BE2C (cell line): ENCODE results near the gene PTPRE.

Experiments
- DNase-seq: peaks from one replicate; pipeline ENCODE4 v3.0.0-alpha.2; 2020
- H3K27me3 ChIP-seq: fragments of 250-450 bp; sonication (Bioruptor Pico); 2 replicates; pipeline ENCODE4 v1.5.1; 2020; ENCODE audit warnings: mild to moderate bottlenecking
- H3K36me3 ChIP-seq: fragments of 250-450 bp; sonication (Bioruptor Pico); 2 replicates; pipeline ENCODE4 v1.5.1; 2020; ENCODE audit warnings: mild to moderate bottlenecking
- H3K4me1 ChIP-seq: fragments of 250-450 bp; sonication (Bioruptor Pico); 2 replicates; pipeline ENCODE4 v1.5.1; 2020
- H3K4me3 ChIP-seq: 2 replicates; pipeline ENCODE4 v1.5.1; 2011; ENCODE audit warnings: low read depth, low read length
- H3K9me3 ChIP-seq: fragments of 250-450 bp; sonication (Bioruptor Pico); 2 replicates; pipeline ENCODE4 v1.5.1; 2020
- CTCF ChIP-seq: IDR thresholded peaks from 2 replicates; pipeline ENCODE4 v1.5.1; 2012; ENCODE audit warnings: mild to moderate bottlenecking, low read depth, low read length

Gene PTPRE

GRCh38 chr10:127997937-127998336, 91.0 kb downstream of the PTPRE start:
- DNase-seq, result peak; percentile 19

GRCh38 chr10:127998501-127999144, 91.7 kb downstream of the PTPRE start:
- no peaks in the 10 kb centered on the region; the same call in 1 of the 2 replicates for H3K4me1 ChIP-seq
- H3K36me3 ChIP-seq, result no peaks in the 10 kb centered on the region
- no peaks in the 10 kb centered on the region for H3K27me3 ChIP-seq
- no peak overlapping the region for H3K4me3 ChIP-seq
- H3K9me3 ChIP-seq, result no peaks in the 10 kb centered on the region
- DNase-seq, result no peak
- no peak for TF ChIP-seq CTCF

More at GRCh38 chr10:127997937-127998336, 91.0 kb downstream of the PTPRE start:
- no peaks in the 10 kb centered on the region for H3K36me3 ChIP-seq
- no peak for TF ChIP-seq CTCF
- H3K27me3 ChIP-seq, result no peaks in the 10 kb centered on the region
- no peaks in the 10 kb centered on the region for H3K9me3 ChIP-seq
- H3K4me1 ChIP-seq, result no peaks in the 10 kb centered on the region; the same call in 1 of the 2 replicates
- H3K4me3 ChIP-seq, result peak overlapping the region; percentile 19; the same call in 1 of the 2 replicates

- Histone ChIP-seq H3K4me3 (no peak overlapping the region), H3K27me3 (no peaks in the 10 kb centered on the region), H3K36me3 (no peaks in the 10 kb centered on the region), H3K4me1 (no peaks in the 10 kb centered on the region; the same call in 1 of the 2 replicates), H3K9me3 (no peaks in the 10 kb centered on the region)
- TF ChIP-seq CTCF, result no peak
- DNase-seq, result no peak
Observed at GRCh38 chr10:127999297-128000129, 92.6 kb downstream of the PTPRE start.

- H3K27me3 ChIP-seq, result no peaks in the 10 kb centered on the region
- H3K4me3 ChIP-seq, result no peak overlapping the region
- H3K4me1 ChIP-seq, result no peaks in the 10 kb centered on the region; the same call in 1 of the 2 replicates
- TF ChIP-seq CTCF, result no peak
- no peak for DNase-seq
- H3K36me3 ChIP-seq, result no peaks in the 10 kb centered on the region
- H3K9me3 ChIP-seq, result no peaks in the 10 kb centered on the region
Observed at GRCh38 chr10:128000471-128001362, 93.8 kb downstream of the PTPRE start.

- TF ChIP-seq CTCF, result no peak
- no peaks in the 10 kb centered on the region for H3K27me3 ChIP-seq
- no peak overlapping the region for H3K4me3 ChIP-seq
- H3K4me1 ChIP-seq, result no peaks in the 10 kb centered on the region; the same call in 1 of the 2 replicates
- no peaks in the 10 kb centered on the region for H3K9me3 ChIP-seq
- H3K36me3 ChIP-seq, result no peaks in the 10 kb centered on the region
- DNase-seq, result no peak
Observed at GRCh38 chr10:128001363-128001745, 94.5 kb downstream of the PTPRE start.
